T-helper 2 cell (primary cell): Measurements from ENCODE around the gene CTF1.
A peak's percentile ranks its signal among the peaks of the same experiment; 100 is the strongest.
"Not testable (repeated sequence)": the region's sequence is repeated elsewhere in the genome, so short reads cannot be mapped to it uniquely, and the experiment has no call there.

Source experiments
- DNase-seq, 5 experiments: peaks; one replicate each; pipeline versions ENCODE4 v3.0.0 to v3.0.0-alpha.2; 2012 to 2022

CTF1 gene

DNA sequence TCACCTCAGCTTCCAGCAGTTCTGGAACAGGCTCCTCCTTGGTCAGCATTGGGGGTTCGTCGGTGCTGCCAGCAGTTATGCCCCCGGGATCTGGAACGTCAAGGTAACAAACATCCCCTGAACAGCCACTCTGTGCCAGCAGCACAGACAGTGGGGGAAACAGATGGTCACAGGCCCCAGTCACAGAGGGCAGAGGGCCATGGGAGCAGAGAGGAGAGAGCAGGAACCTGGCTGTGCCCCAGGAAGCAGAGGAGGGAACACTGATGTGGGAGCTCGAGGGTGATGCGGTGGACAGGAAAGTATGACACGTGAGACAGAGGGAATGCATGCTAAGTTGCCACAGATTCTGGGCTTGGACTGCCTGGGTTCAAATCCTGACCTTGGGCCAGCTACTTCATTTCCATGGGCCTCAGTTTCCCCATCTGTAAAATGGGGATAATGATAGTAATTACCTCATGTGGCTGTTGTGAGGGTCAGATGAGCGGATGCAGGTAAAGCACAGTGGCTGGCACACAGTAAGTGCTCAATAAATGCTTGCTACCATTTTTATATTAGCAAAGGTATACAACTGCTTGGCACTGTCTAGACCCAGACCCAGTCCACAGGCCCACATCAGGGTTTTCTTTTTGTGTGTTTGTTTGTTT lies 7.4 kb upstream of the CTF1 start:
- no peak for DNase-seq

DNA sequence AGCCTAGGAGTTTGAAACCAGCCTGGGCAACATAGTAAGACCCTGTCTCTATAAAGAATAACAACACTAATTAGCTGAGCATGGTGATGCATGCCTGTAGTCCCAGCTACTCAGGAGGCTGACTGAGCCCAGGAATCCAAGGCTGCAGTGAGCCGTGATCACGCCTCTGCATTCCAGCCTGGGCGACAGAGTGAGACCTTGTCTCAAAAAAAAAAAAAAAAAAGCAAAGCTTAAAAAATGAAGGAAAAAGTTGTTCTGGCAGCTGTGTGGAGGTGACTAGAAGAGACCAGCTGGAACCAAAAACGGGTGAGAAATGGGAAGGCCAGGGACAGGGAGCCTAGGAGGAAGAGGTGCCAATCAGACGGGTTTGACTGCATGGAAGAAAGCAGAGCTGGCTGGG lies 6.7 kb upstream of the CTF1 start:
- no peak for DNase-seq

- DNase-seq, result not testable (repeated sequence)
These were observed 5.2 kb upstream of the CTF1 start for GRCh38 chr16:30891043-30891823.

- DNase-seq, result no peak
These were observed 3.6 kb upstream of the CTF1 start for GRCh38 chr16:30892670-30893416.

- peak in 2 of 5 experiments; percentile 18 to 27 for DNase-seq
These were observed 3.0 kb upstream of the CTF1 start for GRCh38 chr16:30893417-30893743.

GRCh38 chr16:30893744-30894539 lies 2.5 kb upstream of the CTF1 start, which contains the start of gene BCL7C:
TSS of gene BCL7C (minus strand) at chr16:30894077. CDS start at chr16:30893944, 133 bp downstream.
- DNase-seq, result peak; percentile 63 to 82 (median 74)

- no peak for DNase-seq
These were observed 1.7 kb upstream of the CTF1 start for GRCh38 chr16:30894540-30895368.

DNA sequence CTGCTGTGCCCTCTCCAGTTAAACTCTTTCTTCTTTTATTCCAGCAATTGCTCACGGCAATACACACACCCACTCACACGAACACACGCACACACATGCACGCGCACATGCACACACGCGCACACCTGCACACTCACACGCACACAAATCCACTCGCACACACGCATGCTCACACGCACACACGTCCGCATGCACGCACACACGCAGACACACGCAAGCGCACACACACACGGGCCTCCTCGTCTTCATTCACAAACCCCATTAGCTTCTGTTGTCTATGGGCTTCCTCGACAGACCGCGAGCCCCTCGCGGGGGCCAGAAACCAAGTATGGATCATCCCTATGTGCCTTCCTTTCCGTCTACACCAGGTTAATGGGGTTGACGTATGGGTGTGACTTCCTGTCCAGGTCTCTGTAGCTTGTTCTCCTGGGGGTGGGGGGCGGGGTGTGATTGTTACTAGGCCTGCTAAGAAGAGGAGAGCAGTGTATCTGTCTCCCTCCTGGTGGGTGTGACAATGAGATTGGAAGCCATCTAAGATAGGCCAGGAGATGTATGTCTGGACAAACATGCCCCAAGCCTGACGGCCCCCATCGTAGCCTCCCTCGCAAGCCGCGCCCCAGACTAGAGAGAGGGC lies 670 bp upstream of the CTF1 start:
- peak in 2 of 5 experiments; percentile 19 to 32 for DNase-seq

DNA sequence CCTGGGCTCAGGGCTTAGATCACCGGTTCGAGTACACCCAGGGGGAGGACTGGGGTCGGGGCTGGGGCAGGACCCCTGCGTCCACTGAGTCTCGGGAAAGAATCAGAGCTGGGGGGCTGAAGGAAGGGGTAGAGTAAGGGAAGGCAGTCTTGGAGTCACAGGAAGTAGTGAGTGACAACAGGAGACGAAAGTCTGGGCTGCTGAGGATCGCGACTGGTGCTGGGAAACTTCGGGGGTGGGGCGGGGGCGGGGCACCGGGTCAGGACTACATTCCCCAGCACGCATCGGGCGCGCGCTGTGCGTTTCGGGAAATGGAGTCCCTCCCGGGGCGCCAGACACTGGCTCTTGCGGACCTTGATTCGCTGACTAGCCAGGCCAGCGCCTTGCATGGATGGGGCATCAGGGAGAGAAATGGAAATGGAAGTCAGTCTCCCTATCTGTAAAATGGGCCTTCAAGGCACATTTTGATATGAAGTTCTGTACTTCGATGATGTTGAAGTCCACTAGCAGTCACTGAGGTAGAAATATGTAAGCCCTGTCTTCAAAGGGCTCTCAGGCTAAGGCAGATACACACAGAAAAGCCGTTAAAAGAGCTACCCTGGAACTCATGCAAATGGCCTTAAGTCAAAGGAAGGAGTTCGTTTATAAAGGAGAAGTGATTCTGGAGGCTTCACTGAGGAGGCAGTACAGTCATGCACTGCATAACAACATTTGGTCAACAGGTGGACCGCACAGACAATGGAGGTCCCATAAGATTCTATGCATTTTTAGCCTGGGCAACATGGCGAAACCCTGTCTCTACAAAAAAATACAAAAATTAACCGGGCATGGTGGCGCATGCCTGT lies 697 bp downstream of the CTF1 start:
- peak; percentile 55 to 86 (median 70) for DNase-seq

GRCh38 chr16:30899794-30900193 lies 3.4 kb downstream of the CTF1 start:
- no peak for DNase-seq

DNA sequence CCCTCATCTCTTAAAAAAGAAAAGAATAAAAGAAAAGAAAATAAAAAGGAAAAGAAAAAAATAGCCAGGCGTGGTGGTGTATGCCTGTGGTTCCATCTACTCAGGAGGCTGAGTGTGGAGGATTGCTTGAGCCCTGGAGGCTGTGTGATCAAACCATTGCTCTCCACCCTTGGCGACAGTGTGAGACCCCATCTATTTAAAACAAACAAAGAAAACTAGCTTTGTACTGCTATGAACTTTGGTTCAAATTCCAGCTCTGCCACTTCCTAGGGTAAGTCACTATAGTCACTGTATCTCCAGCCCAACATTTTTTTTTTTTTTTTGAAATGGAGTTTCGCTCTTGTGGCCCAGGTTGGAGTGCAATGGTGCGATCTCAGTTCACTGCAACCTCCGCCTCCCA lies 4.2 kb downstream of the CTF1 start:
- DNase-seq, result no peak

DNA sequence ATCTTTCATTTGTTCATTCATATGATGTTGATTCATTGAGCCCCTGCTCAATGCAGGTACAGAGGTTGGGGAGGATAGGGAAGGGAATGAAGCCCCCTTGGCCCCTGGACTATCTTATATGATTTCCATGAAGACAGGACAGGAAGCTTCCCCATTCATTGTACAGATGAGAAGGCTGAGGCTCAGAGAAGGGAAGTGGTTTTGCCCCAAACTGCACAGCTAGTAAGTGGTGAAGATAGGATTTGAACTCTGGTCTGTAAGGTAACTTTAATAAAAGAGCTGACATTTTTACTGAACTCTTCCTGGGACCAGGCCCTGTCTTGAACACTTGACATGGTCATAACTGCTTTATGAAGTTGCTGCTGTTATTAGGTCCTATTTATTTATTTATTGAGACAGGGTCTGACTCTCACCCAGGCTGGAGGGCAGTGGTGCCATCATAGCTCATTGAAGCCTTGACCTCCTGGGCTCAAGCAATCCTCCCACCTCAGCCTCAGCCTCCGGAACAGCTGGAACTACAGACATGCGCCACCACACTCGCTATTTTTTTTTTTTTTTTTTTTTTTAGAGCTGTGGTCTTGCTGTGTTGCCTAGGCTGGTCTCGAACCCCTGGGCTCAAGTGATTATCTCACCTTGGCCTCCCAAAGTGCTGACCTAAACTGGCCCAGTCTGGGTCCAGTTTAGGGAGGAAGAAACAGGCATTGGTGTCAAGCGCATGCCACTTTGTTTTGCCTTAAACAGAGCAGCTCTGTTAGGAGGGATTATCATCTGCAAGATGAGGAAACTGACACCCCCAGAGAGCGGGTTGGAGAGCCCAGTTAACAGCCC lies 5.0 kb downstream of the CTF1 start:
- DNase-seq, result peak in 1 of 5 experiments; percentile 68

DNA sequence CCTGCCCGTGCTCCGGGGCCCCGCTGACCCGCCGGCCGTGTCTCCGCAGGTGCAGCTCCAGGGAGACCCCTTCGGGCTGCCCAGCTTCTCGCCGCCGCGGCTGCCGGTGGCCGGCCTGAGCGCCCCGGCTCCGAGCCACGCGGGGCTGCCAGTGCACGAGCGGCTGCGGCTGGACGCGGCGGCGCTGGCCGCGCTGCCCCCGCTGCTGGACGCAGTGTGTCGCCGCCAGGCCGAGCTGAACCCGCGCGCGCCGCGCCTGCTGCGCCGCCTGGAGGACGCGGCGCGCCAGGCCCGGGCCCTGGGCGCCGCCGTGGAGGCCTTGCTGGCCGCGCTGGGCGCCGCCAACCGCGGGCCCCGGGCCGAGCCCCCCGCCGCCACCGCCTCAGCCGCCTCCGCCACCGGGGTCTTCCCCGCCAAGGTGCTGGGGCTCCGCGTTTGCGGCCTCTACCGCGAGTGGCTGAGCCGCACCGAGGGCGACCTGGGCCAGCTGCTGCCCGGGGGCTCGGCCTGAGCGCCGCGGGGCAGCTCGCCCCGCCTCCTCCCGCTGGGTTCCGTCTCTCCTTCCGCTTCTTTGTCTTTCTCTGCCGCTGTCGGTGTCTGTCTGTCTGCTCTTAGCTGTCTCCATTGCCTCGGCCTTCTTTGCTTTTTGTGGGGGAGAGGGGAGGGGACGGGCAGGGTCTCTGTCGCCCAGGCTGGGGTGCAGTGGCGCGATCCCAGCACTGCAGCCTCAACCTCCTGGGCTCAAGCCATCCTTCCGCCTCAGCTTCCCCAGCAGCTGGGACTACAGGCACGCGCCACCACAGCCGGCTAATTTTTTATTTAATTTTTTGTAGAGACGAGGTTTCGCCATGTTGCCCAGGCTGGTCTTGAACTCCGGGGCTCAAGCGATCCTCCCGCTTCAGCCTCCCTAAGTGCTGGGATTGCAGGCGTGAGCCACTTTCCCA lies 5.9 kb downstream of the CTF1 start:
- peak; percentile 26 to 74 (median 40) for DNase-seq

- DNase-seq, result peak in 1 of 5 experiments; percentile 54
These were observed 6.6 kb downstream of the CTF1 start for GRCh38 chr16:30903002-30903401.

DNA sequence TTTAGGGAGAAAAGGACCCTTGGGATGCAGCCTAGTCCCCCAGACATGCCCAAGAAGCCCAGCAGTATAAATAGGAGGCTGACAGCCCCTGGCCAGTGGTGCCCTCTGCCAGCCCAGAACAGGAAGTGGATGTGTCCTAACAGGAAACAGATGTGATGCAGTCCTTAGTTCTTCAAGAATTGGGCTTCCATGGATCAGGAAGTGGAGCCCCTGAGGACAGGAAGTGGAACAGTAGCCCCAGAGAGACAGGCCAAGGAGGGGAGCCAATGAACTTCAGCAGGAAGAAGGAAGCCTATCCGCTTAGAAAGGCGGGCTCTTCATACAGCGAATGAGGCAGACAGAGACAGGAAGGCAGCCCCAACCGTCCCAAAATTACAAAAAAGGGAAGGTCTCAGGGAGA lies 7.2 kb downstream of the CTF1 start:
- peak in 1 of 5 experiments; percentile 27 for DNase-seq

DNA sequence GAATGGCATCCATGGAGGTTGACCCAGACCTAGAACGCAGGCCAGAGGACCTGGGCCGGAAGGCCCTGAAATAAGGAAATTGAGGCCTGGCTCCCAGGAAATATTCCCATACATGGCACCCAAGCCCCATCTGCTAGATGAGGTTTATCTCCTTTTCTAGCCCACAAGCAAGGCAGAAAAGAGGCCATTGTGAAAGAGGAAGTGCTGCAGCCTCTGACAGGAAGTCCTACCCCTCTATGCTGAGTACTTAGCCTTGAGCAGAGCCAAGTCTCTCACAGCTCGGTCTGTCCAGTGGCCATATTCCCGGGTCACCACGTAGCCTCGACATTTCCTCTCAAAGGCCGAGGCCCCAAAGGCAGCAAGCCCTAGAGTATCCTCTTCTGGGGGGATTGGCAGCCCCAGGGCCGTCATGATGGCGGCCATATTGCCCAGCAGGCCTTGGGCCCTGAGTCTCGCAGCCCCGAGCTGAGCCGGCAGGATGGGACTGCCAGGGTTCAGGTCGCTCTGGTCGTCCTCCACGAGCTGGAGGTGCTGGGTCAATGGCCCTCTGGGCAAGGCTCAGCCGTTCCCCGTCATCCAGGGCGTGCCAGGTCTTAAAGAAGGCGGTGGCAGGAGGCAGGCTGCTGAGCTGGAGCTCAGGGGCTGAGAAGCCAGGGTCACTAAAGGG lies 7.8 kb downstream of the CTF1 start:
- peak in 1 of 5 experiments; percentile 39 for DNase-seq

- no peak for DNase-seq
These were observed 10.7 kb downstream of the CTF1 start for GRCh38 chr16:30907064-30907463.
